DND-41 (cell line): ENCODE data around the gene CNOT1.

ENCODE experiments used
- CTCF ChIP-seq: IDR thresholded peaks from 2 replicates; pipeline ENCODE4 v1.5.1; 2012; ENCODE audit warnings: borderline replicate concordance, low read length, moderate library complexity, mild to moderate bottlenecking; ENCODE audit not compliant: poor library complexity, severe bottlenecking; ENCODE audit errors: extremely low read depth
- EZH2 ChIP-seq: IDR thresholded peaks from 3 replicates; pipeline ENCODE4 v1.6.1; 2012; ENCODE audit warnings: borderline replicate concordance, low read depth, mild to moderate bottlenecking, moderate library complexity, low read length, inconsistent platforms; ENCODE audit not compliant: severe bottlenecking

- TF ChIP-seq CTCF, result no peak
- TF ChIP-seq EZH2, result no peak
Observed at GRCh38 chr16:58563775-58564174, 65.9 kb downstream of the CNOT1 start.
